GM18517 (cell line): ENCODE measurements around the gene LAGE3.
"Not testable (repeated sequence)": the region's sequence is repeated elsewhere in the genome, so short reads cannot be mapped to it uniquely, and the experiment has no call there.

ENCODE experiments used
- ATAC-seq: cut with Tn5 transposase; IDR thresholded peaks from one replicate; pipeline ENCODE4 v1.9.1; 2021; ENCODE audit warnings: mild to moderate bottlenecking, moderate library complexity; ENCODE audit not compliant: unreplicated experiment

LAGE3 gene

DNA sequence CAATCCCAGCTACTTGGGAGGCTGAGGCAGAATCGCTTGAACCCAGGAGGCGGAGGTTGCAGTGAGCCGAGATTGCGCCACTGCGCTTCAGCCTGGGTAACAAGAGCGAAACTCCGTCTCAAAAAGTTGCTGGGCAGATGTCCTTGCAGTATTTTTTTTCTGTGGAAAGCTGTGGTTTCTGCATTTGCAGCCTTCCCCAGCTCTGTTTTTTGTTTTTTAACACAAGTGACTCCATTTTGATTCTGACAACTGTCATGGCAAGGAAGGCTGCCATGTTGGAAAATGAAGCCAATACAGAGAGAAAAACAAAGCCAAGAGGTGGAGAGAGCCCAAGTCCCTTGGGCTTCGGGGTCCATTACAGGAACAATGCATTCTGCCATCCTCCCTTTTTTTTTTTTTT, 23.0 kb upstream of the LAGE3 start:
- no peak for ATAC-seq

- ATAC-seq = not testable (repeated sequence)
Measured at GRCh38 chrX:154501423-154501822, 22.3 kb upstream of the LAGE3 start.

- not testable (repeated sequence) for ATAC-seq
Measured at GRCh38 chrX:154496591-154497137, 17.6 kb upstream of the LAGE3 start.

GRCh38 chrX:154495472-154495922, 16.4 kb upstream of the LAGE3 start:
- ATAC-seq = no peak

- no peak for ATAC-seq
Measured at GRCh38 chrX:154494715-154495114, 15.6 kb upstream of the LAGE3 start.

DNA sequence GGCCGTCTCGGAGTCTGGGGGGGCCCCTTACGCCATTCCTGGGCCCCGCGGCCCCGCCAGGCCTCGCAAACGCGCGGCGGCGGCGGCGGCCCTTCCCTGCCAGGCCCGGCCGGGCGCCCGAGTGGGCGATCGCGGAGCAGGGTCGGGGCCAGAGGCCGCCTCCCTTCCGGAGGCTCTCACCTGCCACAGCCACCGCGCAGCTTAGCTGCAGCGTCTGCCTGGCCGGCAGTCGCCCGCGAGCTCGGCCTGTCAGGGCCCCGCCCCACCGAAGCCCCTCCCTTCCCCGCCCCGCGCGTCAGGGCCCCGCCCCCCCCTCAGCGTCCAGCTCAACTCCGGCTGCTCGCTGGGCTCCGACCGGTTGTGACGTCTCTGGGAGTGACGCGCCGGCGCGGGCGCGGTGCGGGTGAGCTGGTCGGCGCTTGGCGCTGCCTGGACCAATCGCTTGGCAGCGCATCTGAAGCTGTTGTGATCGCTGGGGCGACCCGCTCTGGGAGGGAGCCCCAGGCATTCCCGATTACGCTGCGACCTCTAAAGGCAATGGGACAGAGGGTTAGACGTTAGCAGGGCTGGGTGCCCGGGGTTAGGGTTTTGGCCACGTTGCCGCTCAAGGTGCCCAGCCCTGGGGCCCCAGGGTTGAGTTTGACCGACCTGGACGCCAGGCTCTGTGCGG, 11.5 kb upstream of the LAGE3 start, which contains the start of gene SLC10A3:
SLC10A3 (minus strand) TSS at position 216 of the 670 bp plus-strand sequence. CDS start 1,689 bp downstream, outside the sequence.
- peak; percentile 79 for ATAC-seq

- ATAC-seq = peak; percentile 11
Measured at GRCh38 chrX:154490021-154490413, 10.9 kb upstream of the LAGE3 start.

DNA sequence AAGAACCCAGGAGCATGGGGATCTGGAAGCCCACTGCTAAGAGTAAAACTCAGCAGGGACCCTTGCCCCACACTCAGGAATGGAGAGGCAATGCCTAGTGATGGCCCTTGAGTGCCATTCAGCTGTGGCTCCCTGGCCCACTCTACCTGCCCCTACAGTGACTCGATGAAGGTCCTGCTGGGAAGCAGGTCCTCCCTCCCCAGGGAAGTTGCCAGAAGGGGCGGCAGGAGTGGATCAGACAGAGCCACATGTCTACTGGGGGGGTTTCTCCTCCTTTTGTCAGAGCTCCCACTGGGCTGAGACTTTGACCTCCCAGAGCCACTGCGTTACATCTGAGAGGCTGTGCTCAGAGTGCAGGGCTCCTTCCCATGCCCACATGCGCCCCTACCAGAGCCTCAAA, 10.1 kb upstream of the LAGE3 start:
- no peak for ATAC-seq

DNA sequence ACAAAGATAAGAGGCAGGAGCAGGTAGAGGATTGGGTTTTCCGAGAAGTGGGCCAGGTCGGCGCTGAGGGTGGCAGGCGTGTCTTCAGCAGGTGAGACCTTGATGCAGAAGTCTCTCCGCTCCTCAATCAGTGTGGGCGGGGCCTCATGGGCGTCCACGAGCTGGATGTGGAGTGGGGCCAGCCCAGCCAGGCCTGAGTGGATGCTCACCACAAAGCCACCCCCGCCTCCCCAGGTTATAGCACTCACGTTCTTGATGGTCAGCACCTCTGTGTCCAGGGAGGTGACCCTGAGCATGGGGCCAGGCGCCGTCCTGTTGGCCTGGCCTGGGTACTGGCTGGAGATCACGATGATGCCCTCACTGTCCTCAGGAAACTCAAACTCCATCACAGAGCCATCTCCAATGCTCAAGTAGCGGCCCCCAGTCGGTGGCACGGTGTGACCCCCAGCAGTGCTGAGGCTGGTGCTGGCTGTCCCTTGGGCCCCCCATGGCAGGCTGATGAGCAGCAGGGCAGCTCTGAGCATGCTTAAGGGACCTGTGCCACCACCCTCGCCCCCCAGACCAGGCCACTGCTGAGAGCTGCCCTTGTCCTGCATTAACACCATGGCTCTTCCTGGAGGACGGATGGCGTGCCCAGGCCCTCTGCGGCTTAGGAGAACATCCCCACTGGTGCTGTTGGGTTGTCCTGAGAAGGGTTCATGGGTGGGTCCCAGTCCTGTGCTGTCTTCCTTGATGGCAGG, 9.4 kb upstream of the LAGE3 start:
- no peak for ATAC-seq

- no peak for ATAC-seq
Measured at GRCh38 chrX:154487518-154488290, 8.6 kb upstream of the LAGE3 start.

DNA sequence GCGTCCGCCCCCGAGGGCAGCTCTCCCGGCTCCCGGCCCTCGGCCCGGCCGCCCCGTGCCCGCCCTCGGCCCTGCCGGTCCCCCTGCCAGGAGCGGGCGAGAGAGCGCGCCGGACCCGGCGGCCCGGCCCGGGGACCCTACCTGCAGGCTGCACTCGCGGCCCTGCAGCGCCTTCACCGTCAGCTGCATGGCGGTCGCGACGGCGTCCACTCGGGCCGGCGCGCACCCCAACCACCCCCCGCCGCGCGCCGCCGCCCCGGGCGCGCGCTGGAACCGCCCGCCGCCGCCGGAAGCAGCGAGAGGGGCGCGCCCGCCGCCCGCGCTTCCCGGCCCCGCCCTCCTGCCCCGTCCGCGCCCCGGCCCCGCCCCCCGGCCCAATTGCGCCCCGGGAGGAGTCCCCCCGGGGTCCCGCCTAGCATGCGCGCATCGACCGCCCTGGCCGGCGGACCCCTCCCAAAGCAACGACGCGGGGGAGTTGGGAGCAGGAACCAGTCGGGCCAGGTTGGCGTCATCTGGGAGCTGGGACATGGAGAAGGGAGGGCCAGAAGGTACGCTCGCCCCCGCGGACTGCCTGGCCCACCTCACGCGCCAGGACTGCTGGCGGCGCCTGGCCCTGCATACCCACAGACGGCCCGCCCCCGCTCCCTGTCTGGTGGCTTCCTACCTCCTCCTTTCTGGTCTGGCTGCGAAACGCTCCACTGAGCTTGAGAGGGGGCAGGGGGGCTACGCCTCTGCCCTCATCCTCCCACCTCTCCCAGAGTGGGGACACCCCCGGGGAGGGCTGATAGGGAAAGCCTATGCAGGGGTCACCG, 7.5 kb upstream of the LAGE3 start, which contains the start of gene UBL4A:
UBL4A (minus strand) TSS at position 220 of the 812 bp plus-strand sequence; CDS start at position 189, 31 bp downstream.
- no peak for ATAC-seq

DNA sequence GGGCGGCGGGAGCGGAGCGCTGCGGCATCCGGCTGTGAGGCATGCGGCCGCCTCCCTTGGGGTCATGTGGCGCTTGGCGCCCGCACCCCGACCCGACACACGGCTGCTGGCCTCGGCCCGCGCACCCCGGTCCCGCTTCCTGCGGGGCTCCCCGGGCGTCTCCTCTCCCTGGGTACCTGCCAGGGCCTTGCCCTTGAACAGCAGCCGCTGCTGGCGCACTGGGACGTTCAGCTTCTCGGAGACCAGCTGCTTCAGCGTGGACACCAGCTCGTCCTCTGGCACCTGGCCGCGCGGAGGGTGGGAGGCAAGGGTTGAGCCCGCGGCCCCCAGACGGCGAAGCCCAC, 6.9 kb upstream of the LAGE3 start:
- no peak for ATAC-seq

- ATAC-seq = no peak
Measured at GRCh38 chrX:154485150-154486051, 6.3 kb upstream of the LAGE3 start.

DNA sequence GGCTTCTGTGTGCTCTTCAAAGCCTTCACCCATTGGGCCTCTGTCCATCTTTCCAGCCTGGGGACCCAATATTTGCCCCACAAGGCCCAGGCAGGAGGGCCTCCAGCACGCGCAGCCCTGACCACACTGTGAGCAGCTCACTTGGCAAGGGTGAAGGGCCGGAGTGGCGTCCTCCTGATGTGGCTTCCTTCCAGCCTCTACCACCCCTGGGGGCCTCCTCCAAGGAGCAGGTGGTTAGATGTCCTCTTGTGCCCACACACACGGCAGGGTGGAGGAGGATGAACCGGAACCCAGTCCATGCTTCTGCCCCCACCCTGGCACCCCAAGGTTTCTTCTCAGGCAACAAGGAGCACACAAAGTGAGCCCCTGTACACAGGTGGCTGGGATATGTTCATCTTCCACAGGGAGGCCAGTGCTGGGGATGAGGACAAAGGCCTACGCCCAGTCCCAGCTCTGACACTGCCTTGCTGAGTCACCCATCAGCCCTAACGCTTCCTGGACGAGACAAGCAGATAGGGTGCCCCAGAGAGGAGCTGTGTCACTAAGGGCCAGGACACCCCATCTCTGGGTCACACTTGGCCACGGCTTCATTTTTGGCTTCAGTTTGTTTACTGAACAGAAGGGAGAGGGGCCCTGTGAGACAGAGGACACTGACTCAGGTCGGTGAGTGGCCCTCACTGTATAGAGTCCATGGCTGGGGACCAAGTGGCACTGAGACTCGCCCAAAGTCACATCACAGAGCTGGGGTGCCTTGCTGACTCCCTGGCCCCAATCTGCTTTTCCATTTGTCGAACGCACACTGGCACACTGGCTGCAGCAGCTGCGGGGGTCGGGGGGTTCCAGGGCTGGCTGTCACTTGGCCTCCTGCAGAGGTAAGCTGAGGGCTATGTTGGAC, 5.4 kb upstream of the LAGE3 start:
- ATAC-seq = no peak

- ATAC-seq = no peak
Measured at GRCh38 chrX:154483325-154483724, 4.2 kb upstream of the LAGE3 start.

- ATAC-seq = no peak
Measured at GRCh38 chrX:154482786-154483185, 3.7 kb upstream of the LAGE3 start.

GRCh38 chrX:154481911-154482601, 3.0 kb upstream of the LAGE3 start:
- ATAC-seq = no peak

- no peak for ATAC-seq
Measured at GRCh38 chrX:154481195-154481594, 2.1 kb upstream of the LAGE3 start.
